Endometrial microvascular endothelial cells (primary cell): ENCODE results near the gene CEP162. TPM values are rescaled to one million over a fixed set of nuclear protein-coding genes. Genes with fewer than 3 reads are reported as not detected.

ENCODE experiments used
- total RNA-seq: library from RNA; depleted of rRNA; stranded (reverse); fragments of >200 nt; gene quantifications from one replicate; pipeline ENCODE4 v1.2.3, GENCODE V29; 2015; ENCODE audit errors: inconsistent ontology term

CEP162 gene
- total RNA-seq, 1 donor from 2014 or later, result 3.9 TPM

Other genes starting within 250 kb of the CEP162 start
- not detected for gene MRAP2, start 193.9 kb downstream of the CEP162 start, total RNA-seq